ENCODE data around the gene ERBB3.

DNA sequence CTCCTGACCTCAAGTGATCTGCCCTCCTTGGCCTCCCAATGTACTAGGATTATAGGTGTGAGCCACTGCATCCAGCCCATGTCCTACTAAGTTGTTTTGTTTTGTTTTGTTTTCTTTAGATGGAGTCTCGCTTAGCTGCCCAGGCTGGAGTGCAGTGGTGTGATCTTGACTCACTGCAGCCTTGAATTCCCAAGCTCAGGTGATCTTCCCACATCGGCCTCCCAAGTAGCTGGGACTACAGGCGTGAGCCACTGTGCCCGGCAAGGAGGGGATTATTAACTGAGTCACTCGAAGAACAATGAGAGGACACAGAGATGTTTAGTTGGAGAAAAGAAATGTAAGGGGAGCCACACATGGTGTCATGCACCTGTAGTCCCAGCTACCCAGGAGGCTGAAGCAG lies 18.0 kb upstream of the ERBB3 start:
- TF ChIP-seq, protein P1, sequence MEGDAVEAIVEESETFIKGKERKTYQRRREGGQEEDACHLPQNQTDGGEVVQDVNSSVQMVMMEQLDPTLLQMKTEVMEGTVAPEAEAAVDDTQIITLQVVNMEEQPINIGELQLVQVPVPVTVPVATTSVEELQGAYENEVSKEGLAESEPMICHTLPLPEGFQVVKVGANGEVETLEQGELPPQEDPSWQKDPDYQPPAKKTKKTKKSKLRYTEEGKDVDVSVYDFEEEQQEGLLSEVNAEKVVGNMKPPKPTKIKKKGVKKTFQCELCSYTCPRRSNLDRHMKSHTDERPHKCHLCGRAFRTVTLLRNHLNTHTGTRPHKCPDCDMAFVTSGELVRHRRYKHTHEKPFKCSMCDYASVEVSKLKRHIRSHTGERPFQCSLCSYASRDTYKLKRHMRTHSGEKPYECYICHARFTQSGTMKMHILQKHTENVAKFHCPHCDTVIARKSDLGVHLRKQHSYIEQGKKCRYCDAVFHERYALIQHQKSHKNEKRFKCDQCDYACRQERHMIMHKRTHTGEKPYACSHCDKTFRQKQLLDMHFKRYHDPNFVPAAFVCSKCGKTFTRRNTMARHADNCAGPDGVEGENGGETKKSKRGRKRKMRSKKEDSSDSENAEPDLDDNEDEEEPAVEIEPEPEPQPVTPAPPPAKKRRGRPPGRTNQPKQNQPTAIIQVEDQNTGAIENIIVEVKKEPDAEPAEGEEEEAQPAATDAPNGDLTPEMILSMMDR (IDR thresholded peaks at IDR 0.05) = no peak
- TF ChIP-seq POLR2A (IDR thresholded peaks at IDR 0.05) = no peak
